ENCODE data around the gene UBE2E1. TPM values are rescaled to one million over a fixed set of nuclear protein-coding genes. Genes with fewer than 3 reads are reported as not detected.

The UBE2E1 gene
- 25.0 and 33.0 TPM in 2 replicates for polyA plus RNA-seq

DNA sequence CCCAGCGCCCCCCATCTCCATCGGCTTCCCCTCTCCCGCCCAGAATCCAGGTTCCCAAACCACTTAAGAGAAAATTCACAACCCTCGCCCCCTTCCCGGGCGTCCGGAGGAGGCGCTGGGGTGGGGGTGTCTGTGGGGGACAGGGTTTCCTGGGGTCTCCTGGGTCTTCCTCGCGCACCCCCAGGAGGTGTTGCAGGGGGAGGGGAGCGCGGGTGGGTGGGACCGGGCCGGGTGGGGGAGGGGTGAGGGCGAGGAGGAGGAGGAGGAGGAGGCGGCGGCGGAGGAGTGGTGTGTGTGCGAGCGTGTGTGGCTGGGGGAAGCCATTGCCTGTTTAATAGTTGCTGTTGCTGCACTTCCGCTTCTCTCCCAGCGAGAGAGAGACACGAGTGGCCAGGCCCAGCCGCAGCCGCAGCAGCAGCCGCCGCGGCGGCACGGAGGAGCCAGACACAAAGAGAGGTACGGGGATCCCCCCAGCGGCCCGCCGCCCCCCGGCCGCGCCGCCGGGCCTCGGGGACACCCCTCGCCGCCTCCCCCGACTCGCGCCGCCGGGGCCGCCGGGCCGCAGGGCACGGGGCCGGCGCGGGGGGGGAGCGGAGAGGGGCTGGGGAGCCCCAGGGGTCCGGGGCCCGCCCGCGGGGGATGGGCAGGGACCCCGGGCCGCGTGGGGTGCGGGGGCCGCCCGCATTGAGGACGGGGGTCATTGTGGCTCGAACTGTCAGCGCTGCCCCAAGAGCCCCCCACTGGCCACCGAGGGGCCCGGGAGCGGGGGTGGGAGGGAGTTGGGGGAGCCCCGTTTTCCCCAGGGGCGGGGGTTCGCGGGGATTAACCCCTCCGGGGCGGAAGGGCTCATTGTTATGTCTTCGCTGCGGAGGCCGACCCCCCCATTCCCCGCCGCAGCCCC is at the start of gene UBE2E1:
UBE2E1 (plus strand) TSS at position 323 of the 901 bp plus-strand sequence. CDS start 1,315 bp downstream, outside the sequence.

DNA sequence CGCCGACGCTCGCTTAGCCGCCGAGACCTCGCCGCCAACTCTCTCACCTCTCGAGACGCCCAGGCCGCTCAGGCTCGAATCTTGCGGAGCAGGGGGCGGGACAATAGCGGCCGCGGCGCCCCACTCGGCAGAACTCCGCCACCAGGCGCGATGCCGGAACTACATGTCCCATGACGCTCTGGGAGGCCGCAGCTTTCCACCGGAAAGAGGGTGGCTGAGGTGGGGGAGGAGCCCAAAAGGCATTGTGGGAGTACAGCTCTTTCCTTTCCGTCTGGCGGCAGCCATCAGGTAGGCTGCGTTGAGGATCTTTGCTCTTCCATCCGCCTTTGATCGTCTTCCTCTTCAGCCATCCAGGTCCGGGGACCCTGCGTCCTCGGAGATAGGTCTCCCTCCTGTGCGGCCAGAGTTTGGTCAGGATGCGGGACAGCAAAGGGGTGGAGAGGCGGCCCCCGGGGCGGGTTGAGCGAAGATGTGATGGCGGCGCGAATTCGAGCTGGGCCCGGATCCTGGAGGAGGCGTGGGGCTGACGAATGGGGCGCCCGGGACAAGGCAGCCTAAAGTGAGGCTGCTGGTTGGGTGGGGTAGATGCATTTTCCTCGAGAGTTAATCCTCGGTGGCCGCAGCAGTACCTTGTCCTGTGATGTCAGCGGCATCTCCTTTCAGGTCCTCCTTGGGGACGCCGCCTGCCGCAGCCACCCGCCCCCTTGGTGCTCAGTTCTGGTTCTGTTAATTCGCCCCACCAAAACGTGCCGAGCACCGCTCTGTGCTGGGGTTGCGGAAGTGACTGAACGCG is 111.3 kb downstream of the UBE2E1 start, which contains the start of the genes NKIRAS1 and RPL15:
NKIRAS1 (minus strand) TSS at position 105 of the 793 bp plus-strand sequence. CDS start 6,086 bp downstream, outside the sequence.
RPL15 (plus strand) TSS at position 247 of the 793 bp plus-strand sequence. CDS start 728 bp downstream, outside the sequence.

Other genes starting within 250 kb of the UBE2E1 start
- 80.5 and 100 TPM in 2 replicates for gene NKIRAS1, start 111.0 kb downstream of the UBE2E1 start, polyA plus RNA-seq
- 682 and 918 TPM in 2 replicates for gene RPL15, start 111.2 kb downstream of the UBE2E1 start, polyA plus RNA-seq
- 28.4 and 34.6 TPM in 2 replicates for gene NR1D2, start 139.3 kb downstream of the UBE2E1 start, polyA plus RNA-seq